ENCODE data around the gene COLQ. TPM values are rescaled to one million over a fixed set of nuclear protein-coding genes. Genes with fewer than 3 reads are reported as not detected.

COLQ gene
- total RNA-seq, 1 donor from 2014 or later = 1.5 TPM

GRCh38 chr3:15450438-15451215 lies 70.9 kb downstream of the COLQ start:
- H4K20me1 ChIP-seq (ENCODE audit: low read depth) = no peaks in the 10 kb centered on the region
- TF ChIP-seq EZH2 (IDR thresholded peaks at IDR 0.05) (no peak), EZH2phosphoT487 (IDR thresholded peaks at IDR 0.05) (no peak), CTCF (IDR thresholded peaks at IDR 0.05) (no peak)
- no peak for DNase-seq (ENCODE audit: low spot score)
- H3K9ac ChIP-seq = no peak overlapping the region
- Mint-ChIP-seq H3K4me3 (no peak overlapping the region), H3K27me3 (ENCODE audit: insufficient read depth, low read depth) (no peaks in the 10 kb centered on the region), H3K9me3 (no peaks in the 10 kb centered on the region), H3K4me1 (peaks cover 4% of the 10 kb centered on the region), H3K27ac (no peak overlapping the region), H3K36me3 (peaks cover 4% of the 10 kb centered on the region)
- no peaks in the 10 kb centered on the region for H3K9me3 ChIP-seq (ENCODE audit: low read depth)
- no peaks in the 10 kb centered on the region for H3K4me1 ChIP-seq
- H2AFZ ChIP-seq (replicated peaks) = no peak overlapping the region
- no peak overlapping the region for H3K4me3 ChIP-seq
- no peak overlapping the region for H3K4me2 ChIP-seq
- H3K27me3 ChIP-seq = no peaks in the 10 kb centered on the region
- no peaks in the 10 kb centered on the region for H3K79me2 ChIP-seq (ENCODE audit: low read depth)
- H3K36me3 ChIP-seq = no peaks in the 10 kb centered on the region
- H3F3A ChIP-seq (ENCODE audit: low read depth) = no peaks in the 10 kb centered on the region
- H3K27ac ChIP-seq = no peak overlapping the region

- no peaks in the 10 kb centered on the region for H3K36me3 ChIP-seq
These were observed 71.8 kb downstream of the COLQ start for GRCh38 chr3:15449489-15450224.

GRCh38 chr3:15443826-15444524 lies 77.5 kb downstream of the COLQ start:
- H3K27ac ChIP-seq = no peak overlapping the region
- H3K9ac ChIP-seq = no peak overlapping the region
- no peaks in the 10 kb centered on the region for H3K9me3 ChIP-seq (ENCODE audit: low read depth)
- Mint-ChIP-seq H3K4me1 (no peaks in the 10 kb centered on the region), H3K27ac (no peak overlapping the region), H3K36me3 (peaks cover 15% of the 10 kb centered on the region), H3K4me3 (no peak overlapping the region), H3K9me3 (no peaks in the 10 kb centered on the region), H3K27me3 (ENCODE audit: insufficient read depth, low read depth) (no peaks in the 10 kb centered on the region)
- no peaks in the 10 kb centered on the region for H3K27me3 ChIP-seq
- H3K4me1 ChIP-seq = no peaks in the 10 kb centered on the region
- H2AFZ ChIP-seq (replicated peaks) = no peak overlapping the region
- H4K20me1 ChIP-seq (ENCODE audit: low read depth) = peaks cover 6% of the 10 kb centered on the region
- no peaks in the 10 kb centered on the region for H3K79me2 ChIP-seq (ENCODE audit: low read depth)
- H3K4me3 ChIP-seq = no peak overlapping the region
- no peaks in the 10 kb centered on the region for H3F3A ChIP-seq (ENCODE audit: low read depth)
- DNase-seq (ENCODE audit: low spot score) = no peak
- TF ChIP-seq CTCF (IDR thresholded peaks at IDR 0.05) (no peak), EZH2phosphoT487 (IDR thresholded peaks at IDR 0.05) (no peak)
- no peaks in the 10 kb centered on the region for H3K36me3 ChIP-seq
- no peak overlapping the region for H3K4me2 ChIP-seq

More at GRCh38 chr3:15449489-15450224, 71.8 kb downstream of the COLQ start:
- Histone ChIP-seq H3K27me3 (no peaks in the 10 kb centered on the region), H3K9me3 (ENCODE audit: low read depth) (no peaks in the 10 kb centered on the region), H3K4me1 (no peaks in the 10 kb centered on the region), H3K4me3 (no peak overlapping the region), H4K20me1 (ENCODE audit: low read depth) (no peaks in the 10 kb centered on the region), H3F3A (ENCODE audit: low read depth) (no peaks in the 10 kb centered on the region), H2AFZ (replicated peaks) (no peak overlapping the region), H3K4me2 (no peak overlapping the region), H3K9ac (no peak overlapping the region), H3K27ac (no peak overlapping the region), H3K79me2 (ENCODE audit: low read depth) (no peaks in the 10 kb centered on the region)
- no peak for TF ChIP-seq CTCF (IDR thresholded peaks at IDR 0.05)
- TF ChIP-seq EZH2 (IDR thresholded peaks at IDR 0.05) = no peak
- TF ChIP-seq EZH2phosphoT487 (IDR thresholded peaks at IDR 0.05) = no peak
- H3K9me3 Mint-ChIP-seq = no peaks in the 10 kb centered on the region
- H3K4me3 Mint-ChIP-seq = no peak overlapping the region
- no peaks in the 10 kb centered on the region for H3K27me3 Mint-ChIP-seq (ENCODE audit: insufficient read depth, low read depth)
- no peak for DNase-seq (ENCODE audit: low spot score)
- H3K36me3 Mint-ChIP-seq = peaks cover 4% of the 10 kb centered on the region
- peaks cover 4% of the 10 kb centered on the region for H3K4me1 Mint-ChIP-seq
- H3K27ac Mint-ChIP-seq = no peak overlapping the region

All from neural progenitor cell (in vitro differentiated cells).